HL-60 (cell line): ENCODE data around the gene RXRG.

Experiments
- DNase-seq, 2 experiments: peaks; one replicate each; pipeline ENCODE4 v3.0.0-alpha.2; 2010 to 2020; ENCODE audit warnings: low read depth in 1 of 2, low spot score in 1 of 2
- H3K27ac ChIP-seq: fragments of 250-450 bp; sonication (Bioruptor Pico); replicated peaks from 2 replicates; pipeline ENCODE4 v1.5.1; 2020; ENCODE audit warnings: mild to moderate bottlenecking, moderate library complexity
- H3K27me3 ChIP-seq: fragments of 250-450 bp; sonication (Bioruptor Pico); 2 replicates; pipeline ENCODE4 v1.5.1; 2021; ENCODE audit warnings: mild to moderate bottlenecking, moderate library complexity; ENCODE audit not compliant: insufficient read depth, poor library complexity, severe bottlenecking
- H3K4me3 ChIP-seq: replicated peaks from 2 replicates; pipeline ENCODE4 v1.5.1; 2011; ENCODE audit warnings: mild to moderate bottlenecking, control low read depth, low read length; ENCODE audit not compliant: insufficient read depth
- GABPA ChIP-seq: IDR thresholded peaks from 2 replicates; pipeline ENCODE4 v1.6.1; 2012; ENCODE audit warnings: low read depth
- POLR2AphosphoS5 ChIP-seq: IDR thresholded peaks from 2 replicates; pipeline ENCODE4 v1.6.1; 2012; ENCODE audit warnings: low read depth
- REST ChIP-seq: IDR thresholded peaks from 2 replicates; pipeline ENCODE4 v1.6.1; 2012; ENCODE audit warnings: low read depth; ENCODE audit not compliant: insufficient replicate concordance
- SPI1 ChIP-seq: IDR thresholded peaks from 2 replicates; pipeline ENCODE4 v1.6.1; 2012; ENCODE audit warnings: low read depth, mild to moderate bottlenecking, borderline replicate concordance
- TF ChIP-seq, protein P1 (sequence below): IDR thresholded peaks from one replicate; pipeline ENCODE4 v1.5.1; 2011; ENCODE audit warnings: low read length, control low read depth, inconsistent platforms; ENCODE audit not compliant: insufficient read depth

RXRG gene

DNA sequence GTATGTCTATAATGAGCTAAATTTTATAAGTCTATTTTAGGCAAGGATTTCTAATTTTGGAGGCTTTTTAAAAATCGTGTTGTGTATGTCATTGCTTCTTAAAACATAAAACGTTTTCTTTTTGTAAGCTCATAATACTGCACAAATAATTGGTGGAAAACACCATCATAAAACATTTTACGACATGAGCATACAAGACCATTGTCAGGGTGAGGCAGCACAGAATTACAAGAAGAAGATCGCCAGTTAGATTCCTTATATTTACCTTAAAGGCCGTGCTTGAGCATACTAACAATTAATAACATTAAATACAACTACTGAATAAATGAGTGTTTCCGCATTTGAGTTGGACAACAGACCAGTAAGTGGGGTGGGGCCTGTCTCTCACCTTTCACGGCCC is 69.3 kb downstream of the RXRG start:
- Histone ChIP-seq H3K27me3 (peaks cover 32% of the 10 kb centered on the region), H3K4me3 (no peak overlapping the region), H3K27ac (no peak overlapping the region)
- DNase-seq: no peak
- TF ChIP-seq POLR2AphosphoS5: no peak
- TF ChIP-seq SPI1: no peak
- no peak for TF ChIP-seq GABPA
- no peak for TF ChIP-seq REST
- TF ChIP-seq, protein P1, sequence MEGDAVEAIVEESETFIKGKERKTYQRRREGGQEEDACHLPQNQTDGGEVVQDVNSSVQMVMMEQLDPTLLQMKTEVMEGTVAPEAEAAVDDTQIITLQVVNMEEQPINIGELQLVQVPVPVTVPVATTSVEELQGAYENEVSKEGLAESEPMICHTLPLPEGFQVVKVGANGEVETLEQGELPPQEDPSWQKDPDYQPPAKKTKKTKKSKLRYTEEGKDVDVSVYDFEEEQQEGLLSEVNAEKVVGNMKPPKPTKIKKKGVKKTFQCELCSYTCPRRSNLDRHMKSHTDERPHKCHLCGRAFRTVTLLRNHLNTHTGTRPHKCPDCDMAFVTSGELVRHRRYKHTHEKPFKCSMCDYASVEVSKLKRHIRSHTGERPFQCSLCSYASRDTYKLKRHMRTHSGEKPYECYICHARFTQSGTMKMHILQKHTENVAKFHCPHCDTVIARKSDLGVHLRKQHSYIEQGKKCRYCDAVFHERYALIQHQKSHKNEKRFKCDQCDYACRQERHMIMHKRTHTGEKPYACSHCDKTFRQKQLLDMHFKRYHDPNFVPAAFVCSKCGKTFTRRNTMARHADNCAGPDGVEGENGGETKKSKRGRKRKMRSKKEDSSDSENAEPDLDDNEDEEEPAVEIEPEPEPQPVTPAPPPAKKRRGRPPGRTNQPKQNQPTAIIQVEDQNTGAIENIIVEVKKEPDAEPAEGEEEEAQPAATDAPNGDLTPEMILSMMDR: no peak

GRCh38 chr1:165371588-165372225 is 73.2 kb downstream of the RXRG start:
- H3K27me3 ChIP-seq: peaks cover 25% of the 10 kb centered on the region
- H3K4me3 ChIP-seq: no peak overlapping the region
- TF ChIP-seq GABPA: no peak
- no peak for TF ChIP-seq REST
- no peak for TF ChIP-seq POLR2AphosphoS5
- TF ChIP-seq, protein P1: no peak
- TF ChIP-seq SPI1: no peak
- DNase-seq: no peak
- no peak overlapping the region for H3K27ac ChIP-seq

GRCh38 chr1:165369255-165369848 is 75.6 kb downstream of the RXRG start:
- DNase-seq: peak; percentile 6 to 29
- Histone ChIP-seq H3K27me3 (peaks cover 17% of the 10 kb centered on the region), H3K4me3 (no peak overlapping the region), H3K27ac (no peak overlapping the region)
- TF ChIP-seq, protein P1: peak; percentile 82
- TF ChIP-seq POLR2AphosphoS5: no peak
